ENCODE results near the gene NAA16.

Gene NAA16

DNA sequence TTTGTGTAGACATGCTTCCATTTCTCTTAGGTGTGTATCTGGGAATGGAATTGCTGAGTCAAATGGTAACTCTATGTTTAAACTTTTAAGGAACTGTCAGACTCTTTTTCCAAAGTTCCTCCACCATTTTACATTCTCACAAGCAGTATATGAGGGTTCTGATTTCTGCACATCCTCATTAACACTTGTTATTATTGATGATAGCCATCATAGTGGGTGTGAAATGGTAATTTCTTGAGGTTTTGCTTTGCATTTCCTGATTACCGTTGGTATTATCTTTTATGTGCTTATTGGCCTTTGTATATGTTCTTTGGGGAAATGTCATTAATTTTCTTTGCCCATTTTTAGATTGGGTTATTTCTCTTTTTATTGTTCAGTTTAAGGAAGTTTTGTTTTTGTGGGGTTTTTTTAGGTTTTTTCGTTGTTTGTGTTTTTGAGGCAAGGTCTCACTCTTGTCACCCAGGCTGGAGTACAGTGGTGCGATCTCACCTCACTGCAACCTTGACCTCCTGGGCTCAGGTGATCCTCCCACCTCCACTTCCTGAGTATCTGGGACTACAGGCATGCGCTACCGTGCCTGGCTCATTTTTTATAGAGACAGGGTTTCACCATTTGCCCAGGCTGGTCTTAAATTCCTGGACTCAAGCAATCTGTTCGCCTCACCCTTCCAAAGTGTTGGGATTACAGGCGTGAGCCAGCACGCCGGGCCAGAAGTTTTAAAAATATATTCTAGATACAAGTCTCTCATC is 34.3 kb downstream of the NAA16 start:
- Histone ChIP-seq H3K4me2 (ENCODE audit: low read length) (no peak overlapping the region), H3K36me3 (ENCODE audit: control insufficient read depth, low read length) (peaks cover 65% of the 10 kb centered on the region), H3K27me3 (ENCODE audit: control insufficient read depth, low read length) (no peaks in the 10 kb centered on the region), H3K79me2 (ENCODE audit: control insufficient read depth, low read length) (peaks cover 52% of the 10 kb centered on the region), H3K27ac (ENCODE audit: low read depth, low read length) (no peak overlapping the region), H3K4me3 (ENCODE audit: low read length) (no peak overlapping the region), H3K9me3 (ENCODE audit: control insufficient read depth, insufficient read depth, low read length) (no peaks in the 10 kb centered on the region), H3F3A (ENCODE audit: control insufficient read depth, insufficient read depth) (peaks cover 7% of the 10 kb centered on the region), H4K20me1 (ENCODE audit: control insufficient read depth, insufficient read depth, low read depth, low read length) (no peaks in the 10 kb centered on the region), H3K4me1 (ENCODE audit: control insufficient read depth, low read length) (no peaks in the 10 kb centered on the region), H3K9me2 (replicated peaks; ENCODE audit: control insufficient read depth, low read length) (no peaks in the 10 kb centered on the region)
- TF ChIP-seq, protein P1, sequence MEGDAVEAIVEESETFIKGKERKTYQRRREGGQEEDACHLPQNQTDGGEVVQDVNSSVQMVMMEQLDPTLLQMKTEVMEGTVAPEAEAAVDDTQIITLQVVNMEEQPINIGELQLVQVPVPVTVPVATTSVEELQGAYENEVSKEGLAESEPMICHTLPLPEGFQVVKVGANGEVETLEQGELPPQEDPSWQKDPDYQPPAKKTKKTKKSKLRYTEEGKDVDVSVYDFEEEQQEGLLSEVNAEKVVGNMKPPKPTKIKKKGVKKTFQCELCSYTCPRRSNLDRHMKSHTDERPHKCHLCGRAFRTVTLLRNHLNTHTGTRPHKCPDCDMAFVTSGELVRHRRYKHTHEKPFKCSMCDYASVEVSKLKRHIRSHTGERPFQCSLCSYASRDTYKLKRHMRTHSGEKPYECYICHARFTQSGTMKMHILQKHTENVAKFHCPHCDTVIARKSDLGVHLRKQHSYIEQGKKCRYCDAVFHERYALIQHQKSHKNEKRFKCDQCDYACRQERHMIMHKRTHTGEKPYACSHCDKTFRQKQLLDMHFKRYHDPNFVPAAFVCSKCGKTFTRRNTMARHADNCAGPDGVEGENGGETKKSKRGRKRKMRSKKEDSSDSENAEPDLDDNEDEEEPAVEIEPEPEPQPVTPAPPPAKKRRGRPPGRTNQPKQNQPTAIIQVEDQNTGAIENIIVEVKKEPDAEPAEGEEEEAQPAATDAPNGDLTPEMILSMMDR (IDR thresholded peaks at IDR 0.05; ENCODE audit: low read depth, low read length, poor library complexity, severe bottlenecking) = no peak
- no peak for TF ChIP-seq EZH2phosphoT487 (IDR thresholded peaks at IDR 0.05; ENCODE audit: borderline replicate concordance, low read length)

DNA sequence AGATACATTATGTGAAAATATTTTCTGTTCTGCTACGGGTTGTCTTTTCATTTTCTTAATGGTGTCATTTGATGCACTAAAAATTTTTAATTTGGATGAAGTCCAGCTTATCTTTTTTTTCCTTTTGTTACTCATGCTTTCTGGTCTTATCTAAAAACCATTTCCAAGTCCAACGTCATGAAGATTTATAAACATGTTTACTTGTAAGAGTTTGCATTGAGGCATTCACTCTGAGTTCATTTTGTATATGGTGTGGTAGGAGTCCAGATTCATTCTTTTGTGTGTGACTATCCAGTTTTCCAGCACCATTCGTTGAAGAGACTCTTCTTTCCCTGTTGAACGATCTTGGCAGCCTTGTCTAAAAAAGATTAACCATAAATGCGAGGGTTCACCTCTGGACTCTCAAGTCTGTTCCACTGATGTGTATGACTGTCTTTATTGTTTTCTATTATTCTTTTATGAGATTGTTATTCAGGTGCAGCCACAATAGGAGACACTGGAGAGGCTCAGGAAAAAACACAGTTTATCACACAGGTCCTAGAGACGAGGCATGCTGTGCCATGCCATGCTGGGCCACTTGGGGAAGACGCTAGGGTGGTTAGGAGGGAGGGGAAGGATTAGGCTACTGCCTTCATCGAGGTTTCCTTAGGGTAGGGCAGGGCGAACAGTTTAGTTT is 35.0 kb downstream of the NAA16 start:
- Histone ChIP-seq H3K27me3 (ENCODE audit: control insufficient read depth, low read length) (no peaks in the 10 kb centered on the region), H3K36me3 (ENCODE audit: control insufficient read depth, low read length) (peaks cover 65% of the 10 kb centered on the region), H3K4me3 (ENCODE audit: low read length) (no peak overlapping the region), H3K9me2 (replicated peaks; ENCODE audit: control insufficient read depth, low read length) (no peaks in the 10 kb centered on the region), H3K79me2 (ENCODE audit: control insufficient read depth, low read length) (peaks cover 55% of the 10 kb centered on the region), H3F3A (ENCODE audit: control insufficient read depth, insufficient read depth) (peaks cover 11% of the 10 kb centered on the region), H3K4me1 (ENCODE audit: control insufficient read depth, low read length) (no peaks in the 10 kb centered on the region), H3K27ac (ENCODE audit: low read depth, low read length) (no peak overlapping the region), H4K20me1 (ENCODE audit: control insufficient read depth, insufficient read depth, low read depth, low read length) (no peaks in the 10 kb centered on the region), H3K9me3 (ENCODE audit: control insufficient read depth, insufficient read depth, low read length) (no peaks in the 10 kb centered on the region), H3K4me2 (ENCODE audit: low read length) (no peak overlapping the region)
- no peak for TF ChIP-seq EZH2phosphoT487 (IDR thresholded peaks at IDR 0.05; ENCODE audit: borderline replicate concordance, low read length)
- TF ChIP-seq, protein P1 (IDR thresholded peaks at IDR 0.05; ENCODE audit: low read depth, low read length, poor library complexity, severe bottlenecking) = no peak

DNA sequence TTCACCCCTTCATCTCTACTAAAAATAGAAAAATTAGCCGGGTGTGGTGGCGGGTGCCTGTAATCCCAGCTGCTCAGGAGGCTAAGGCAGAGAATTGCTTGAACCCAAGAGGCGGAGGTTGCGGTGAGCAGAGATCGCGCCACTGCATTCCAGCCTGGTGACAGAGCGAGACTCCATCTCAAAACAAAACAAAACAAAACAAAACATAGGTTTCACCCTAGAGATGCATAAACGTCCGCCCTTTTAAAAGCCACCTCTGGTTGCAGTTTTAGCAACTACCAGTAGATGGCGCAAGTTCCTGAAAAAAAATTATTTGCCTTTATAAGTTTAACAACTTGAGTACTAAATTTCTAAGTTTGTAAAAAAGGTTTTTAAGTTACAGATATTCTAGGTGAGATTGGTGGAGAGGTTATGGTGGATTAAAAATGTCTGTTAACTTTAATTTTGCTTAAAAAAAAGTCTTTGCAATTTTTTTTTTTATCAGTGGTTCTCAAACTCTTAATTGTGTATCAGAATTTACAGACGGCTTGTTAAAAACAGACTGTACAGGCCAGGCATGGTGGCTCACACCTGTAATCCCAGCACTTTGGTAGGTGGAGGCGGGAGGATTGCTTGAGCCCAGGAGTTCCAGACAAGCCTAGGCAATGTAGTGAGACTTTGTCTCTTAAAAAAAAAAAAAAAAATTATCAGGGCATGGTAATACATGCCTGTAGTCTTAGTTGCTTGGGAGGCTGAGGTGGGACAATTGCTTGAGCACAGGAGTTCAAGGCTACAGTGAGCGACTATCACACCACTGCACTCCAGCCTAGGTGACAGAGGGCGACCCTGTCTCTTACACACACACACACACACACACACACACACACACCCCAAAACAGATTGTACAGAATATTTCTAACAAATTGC is 42.1 kb downstream of the NAA16 start:
- Histone ChIP-seq H3K4me3 (ENCODE audit: low read length) (peak overlapping the region; percentile 39; the same call in 1 of the 2 replicates), H3K36me3 (ENCODE audit: control insufficient read depth, low read length) (peaks cover 67% of the 10 kb centered on the region), H3F3A (ENCODE audit: control insufficient read depth, insufficient read depth) (peaks cover 15% of the 10 kb centered on the region), H3K4me2 (ENCODE audit: low read length) (peak overlapping the region; percentile 60), H3K27ac (ENCODE audit: low read depth, low read length) (peak overlapping the region; percentile 41), H3K27me3 (ENCODE audit: control insufficient read depth, low read length) (no peaks in the 10 kb centered on the region), H3K79me2 (ENCODE audit: control insufficient read depth, low read length) (peaks cover 31% of the 10 kb centered on the region), H4K20me1 (ENCODE audit: control insufficient read depth, insufficient read depth, low read depth, low read length) (no peaks in the 10 kb centered on the region), H3K9me2 (replicated peaks; ENCODE audit: control insufficient read depth, low read length) (no peaks in the 10 kb centered on the region), H3K4me1 (ENCODE audit: control insufficient read depth, low read length) (peaks cover 10% of the 10 kb centered on the region), H3K9me3 (ENCODE audit: control insufficient read depth, insufficient read depth, low read length) (no peaks in the 10 kb centered on the region)
- TF ChIP-seq, protein P1 (IDR thresholded peaks at IDR 0.05; ENCODE audit: low read depth, low read length, poor library complexity, severe bottlenecking) = peak; percentile 76
- TF ChIP-seq EZH2phosphoT487 (IDR thresholded peaks at IDR 0.05; ENCODE audit: borderline replicate concordance, low read length) = no peak
